MV-4-11 (cell line): ENCODE results near the gene ZFP42.
"Not testable (repeated sequence)": the region's sequence is repeated elsewhere in the genome, so short reads cannot be mapped to it uniquely, and the experiment has no call there.

Experiments
- DNase-seq: peaks from one replicate; lab custom pipeline; 2025; lab: John Stamatoyannopoulos, UW

Gene ZFP42

DNA sequence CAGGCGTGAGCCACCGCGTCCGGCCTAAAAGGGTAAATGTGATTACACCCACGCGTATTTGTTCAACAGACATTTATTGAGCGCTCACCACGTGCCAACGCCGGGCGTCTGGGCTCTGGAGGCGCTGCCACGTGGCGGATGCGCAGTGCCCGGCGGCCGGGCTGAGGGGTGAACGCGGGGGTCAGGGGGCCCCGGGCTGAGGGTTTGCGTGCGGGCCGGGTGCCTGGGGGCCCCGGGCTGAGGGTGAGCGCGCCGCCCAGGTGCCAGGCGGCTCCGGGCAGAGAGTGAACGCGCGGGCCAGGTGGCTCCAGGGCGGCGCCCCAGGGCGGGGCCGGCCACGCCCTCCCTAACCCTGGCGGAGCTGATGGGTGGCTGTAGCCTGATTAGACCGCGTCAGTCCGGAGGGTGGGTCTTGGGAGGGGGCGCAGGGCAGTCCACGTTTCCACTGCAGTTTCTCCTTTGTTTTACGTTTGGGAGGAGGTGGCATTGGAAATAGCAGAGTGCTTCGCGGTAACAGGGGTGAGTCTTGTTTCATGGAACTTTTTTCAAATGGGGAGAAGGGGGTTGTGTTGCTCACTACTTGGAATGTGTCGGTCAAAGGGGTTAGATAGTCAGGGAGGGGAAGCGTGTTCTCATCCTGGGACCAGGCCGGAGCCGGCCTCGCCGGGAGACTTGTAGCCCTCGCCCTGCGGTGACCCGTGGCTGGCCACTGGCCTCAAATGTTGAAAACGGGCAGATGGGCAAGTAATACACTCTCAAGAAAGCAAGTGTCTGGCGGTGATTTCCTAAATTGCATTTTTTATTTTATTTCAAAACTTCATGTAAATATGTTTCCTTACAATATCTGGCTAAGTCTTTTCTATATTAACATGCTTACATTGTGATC, at the start of gene ZFP42:
Gene ZFP42, plus strand, starts transcription at position 450 of the 886 bp plus-strand sequence. CDS start 7,037 bp downstream, outside the sequence.
- DNase-seq = no peak

GRCh38 chr4:187961171-187961570, 34.4 kb upstream of the ZFP42 start:
- no peak for DNase-seq

- no peak for DNase-seq
Observed at GRCh38 chr4:187961961-187962360, 33.6 kb upstream of the ZFP42 start.

GRCh38 chr4:187962926-187963325, 32.6 kb upstream of the ZFP42 start:
- no peak for DNase-seq

DNA sequence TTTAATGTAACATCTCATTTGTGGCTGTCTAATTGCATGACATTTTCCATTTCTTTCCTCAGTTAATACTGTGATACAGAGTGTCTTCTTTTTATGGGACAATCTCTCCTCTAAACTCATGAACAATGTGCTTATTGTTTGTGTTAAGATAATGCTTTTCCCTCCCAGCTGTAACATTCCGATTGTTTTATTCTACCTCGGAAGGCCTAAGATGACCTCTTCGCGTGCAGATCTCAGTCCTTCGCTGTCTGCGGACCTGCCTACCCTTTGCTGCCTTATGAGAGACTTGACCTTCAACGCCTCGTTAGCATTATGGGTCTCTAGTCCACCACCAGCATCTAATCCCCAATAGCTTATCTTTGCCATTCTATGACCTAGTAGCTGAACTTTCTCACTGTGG, 29.8 kb upstream of the ZFP42 start:
- DNase-seq = no peak

- DNase-seq = no peak
Observed at GRCh38 chr4:187972135-187972534, 23.4 kb upstream of the ZFP42 start.

GRCh38 chr4:187983746-187984145, 11.8 kb upstream of the ZFP42 start:
- no peak for DNase-seq

DNA sequence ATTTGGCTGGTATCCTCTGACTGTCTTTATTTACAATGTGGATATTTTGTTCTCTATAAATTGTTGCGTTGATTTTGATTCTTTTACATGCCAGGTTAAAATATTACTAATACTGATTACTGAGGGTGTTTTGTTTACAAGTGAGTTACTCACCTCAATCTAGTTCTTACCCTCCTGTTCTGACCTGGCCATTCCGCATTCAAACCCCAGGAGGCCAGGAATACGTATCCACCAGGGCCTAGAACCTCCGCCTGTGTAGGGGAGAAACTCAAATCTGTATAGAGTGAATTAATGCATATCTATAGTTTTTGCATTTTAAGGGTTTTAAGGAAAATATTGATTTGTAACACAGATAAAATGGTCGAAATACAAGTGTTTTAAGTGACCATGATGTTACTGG, 2.6 kb upstream of the ZFP42 start:
- no peak for DNase-seq

DNA sequence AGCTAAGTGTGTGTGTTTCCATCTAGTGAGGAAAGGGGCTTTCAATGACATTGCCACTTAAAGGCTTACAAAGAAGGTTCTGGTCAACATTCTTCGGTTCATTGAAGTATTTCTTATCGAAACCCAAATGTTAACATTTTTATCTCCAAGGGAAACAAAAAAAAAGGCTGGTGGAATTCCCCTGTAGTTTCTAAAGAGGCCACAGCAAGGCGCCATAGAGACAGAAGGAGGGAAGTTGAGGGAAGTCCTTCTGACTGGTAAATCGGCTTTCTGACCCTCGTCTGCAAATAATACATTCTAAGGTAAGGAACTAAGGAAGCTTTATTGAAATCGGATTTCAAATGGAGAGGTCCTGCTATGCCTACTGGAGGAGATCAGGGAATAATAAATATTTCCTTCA, 1.7 kb upstream of the ZFP42 start:
- no peak for DNase-seq

- DNase-seq = no peak
Observed at GRCh38 chr4:187996502-187997177, 1.1 kb downstream of the ZFP42 start.

- not testable (repeated sequence) for DNase-seq
Observed at GRCh38 chr4:187997991-187998390, 2.4 kb downstream of the ZFP42 start.

GRCh38 chr4:187999406-187999932, 3.9 kb downstream of the ZFP42 start:
- DNase-seq = no peak

- no peak for DNase-seq
Observed at GRCh38 chr4:188002323-188002722, 6.8 kb downstream of the ZFP42 start.

- DNase-seq = no peak
Observed at GRCh38 chr4:188002751-188003150, 7.2 kb downstream of the ZFP42 start.

DNA sequence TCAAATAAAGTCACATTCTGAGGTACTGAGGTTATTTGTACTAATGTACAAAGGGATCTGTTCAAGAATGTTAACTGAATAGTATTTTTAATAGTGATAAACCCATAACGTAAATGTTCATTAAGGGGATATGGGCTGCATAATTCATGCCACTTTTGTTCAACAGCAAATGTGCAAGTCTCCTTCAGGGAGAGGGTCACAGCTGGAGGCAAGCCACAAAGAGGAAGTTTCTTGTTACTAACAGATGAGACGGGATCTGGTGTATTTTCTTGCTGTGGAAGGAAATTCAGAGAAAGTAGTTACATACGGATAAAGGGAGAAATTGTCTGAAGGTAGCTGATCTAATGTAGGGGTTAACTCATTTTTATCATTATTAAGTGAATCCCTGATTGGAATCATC, 10.0 kb downstream of the ZFP42 start:
- peak; percentile 85 for DNase-seq

DNA sequence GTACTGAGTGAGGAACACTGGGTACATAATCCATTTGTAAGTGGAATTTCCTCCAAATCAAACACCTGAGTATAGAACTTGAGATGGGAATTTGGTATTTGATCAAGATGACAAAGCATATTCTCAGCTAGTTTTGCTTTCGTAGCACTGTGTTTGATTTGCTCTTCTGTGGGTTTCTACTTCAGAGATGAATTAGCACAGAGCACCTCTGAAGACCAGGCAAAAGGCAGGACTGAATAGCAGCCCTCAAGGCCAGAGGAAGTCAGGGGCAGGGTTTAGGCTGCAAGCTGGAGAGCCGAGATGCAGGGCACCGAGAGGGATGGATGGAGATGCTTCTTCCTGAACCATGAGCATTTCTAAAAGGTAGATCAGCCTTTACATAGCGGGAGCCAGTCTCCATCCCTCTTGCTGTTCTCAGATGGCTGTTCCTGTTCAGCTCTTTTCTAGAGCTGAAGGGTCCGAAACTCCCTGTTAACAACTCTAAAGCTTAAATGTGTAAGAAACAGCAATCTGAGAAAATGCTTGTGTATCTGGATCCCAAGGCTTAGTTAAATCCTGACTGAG, 10.8 kb downstream of the ZFP42 start:
- no peak for DNase-seq

- peak; percentile 51 for DNase-seq
Observed at GRCh38 chr4:188008377-188008776, 12.8 kb downstream of the ZFP42 start.

DNA sequence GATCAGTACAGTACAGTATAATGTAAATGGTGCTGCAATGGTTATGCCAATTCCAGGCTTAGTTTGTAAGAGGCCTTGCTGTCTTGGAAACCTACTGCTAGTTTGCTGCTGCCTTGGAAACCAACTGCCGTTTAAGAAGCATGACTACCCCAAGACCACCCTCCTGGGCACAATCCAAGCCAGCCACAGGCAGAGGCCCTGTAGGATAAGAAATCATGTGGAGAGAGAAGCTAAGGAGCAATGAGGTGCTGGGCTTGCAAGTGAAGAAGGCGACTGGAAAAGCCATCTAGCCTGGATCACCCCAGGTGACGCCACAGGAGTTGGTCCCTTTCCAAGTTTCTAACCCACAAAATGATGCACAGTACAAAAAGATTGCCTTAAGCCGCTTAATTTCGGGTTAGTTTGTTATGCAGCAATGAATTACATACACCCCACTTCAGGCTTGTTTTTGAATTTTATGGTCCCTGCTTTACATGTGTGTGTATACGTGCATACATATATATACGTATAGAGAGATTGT, 16.9 kb downstream of the ZFP42 start:
- no peak for DNase-seq

- no peak for DNase-seq
Observed at GRCh38 chr4:188015025-188015940, 19.7 kb downstream of the ZFP42 start.

DNA sequence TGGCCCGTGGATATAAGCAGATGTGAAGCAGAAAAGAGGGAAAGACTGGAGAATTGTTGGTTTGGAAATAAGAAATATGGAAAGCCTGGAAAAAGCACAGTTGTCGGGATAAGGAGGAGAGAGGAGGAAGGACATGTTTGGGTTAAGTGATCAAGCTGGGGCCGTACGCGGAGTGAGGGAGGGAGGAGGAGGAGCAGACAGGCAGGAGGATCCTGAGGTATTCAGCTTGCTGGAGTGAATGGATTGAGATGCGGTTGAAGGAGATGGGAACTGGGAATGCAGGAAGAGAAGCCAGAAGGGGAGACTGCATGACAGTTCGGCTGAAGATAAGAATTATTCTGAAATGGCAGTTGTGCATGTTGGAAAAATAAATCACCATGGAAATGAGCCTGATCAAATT, 21.2 kb downstream of the ZFP42 start:
- DNase-seq = no peak

DNA sequence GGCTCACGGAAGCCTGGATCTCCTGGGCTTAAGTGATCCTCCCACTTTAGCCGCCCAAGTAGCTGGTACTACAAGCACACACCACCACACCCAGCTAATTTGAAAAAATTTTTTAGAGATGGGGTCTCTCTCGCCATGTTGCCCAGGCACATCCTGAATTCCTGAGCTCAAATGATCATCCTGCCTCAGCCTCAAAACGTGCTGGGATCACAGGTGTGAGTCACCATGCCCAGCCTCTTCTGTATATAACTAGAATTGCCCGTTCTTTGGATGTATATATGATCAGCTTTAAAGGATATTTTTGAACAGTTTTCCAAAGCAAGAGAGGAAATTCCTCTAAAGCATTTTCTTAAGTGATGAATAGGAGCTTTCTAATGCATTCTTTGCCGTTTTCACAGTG, 22.7 kb downstream of the ZFP42 start:
- DNase-seq = no peak
